Prostate gland (tissue), 2 donors: ENCODE measurements around the gene PLXNC1.

ENCODE experiments used
- POLR2AphosphoS5 ChIP-seq: sonication (generic); formaldehyde crosslinking; IDR thresholded peaks from one replicate; pipeline ENCODE4 v1.6.1; 2017; ENCODE audit warnings: antibody characterized with exemption
- TF ChIP-seq, protein P1 (sequence below), 4 experiments: fragments of 200-600 bp in 2 of 4; fragments of 450-650 bp in 2 of 4; sonication (generic) in 2 of 4; IDR thresholded peaks; 1 replicate in 3 of 4; 2 replicates in 1 of 4; pipeline ENCODE4 v1.5.1; 2016 to 2019; ENCODE audit warnings: antibody characterized with exemption in 4 of 4, mild to moderate bottlenecking in 2 of 4, moderate library complexity in 2 of 4

DNA sequence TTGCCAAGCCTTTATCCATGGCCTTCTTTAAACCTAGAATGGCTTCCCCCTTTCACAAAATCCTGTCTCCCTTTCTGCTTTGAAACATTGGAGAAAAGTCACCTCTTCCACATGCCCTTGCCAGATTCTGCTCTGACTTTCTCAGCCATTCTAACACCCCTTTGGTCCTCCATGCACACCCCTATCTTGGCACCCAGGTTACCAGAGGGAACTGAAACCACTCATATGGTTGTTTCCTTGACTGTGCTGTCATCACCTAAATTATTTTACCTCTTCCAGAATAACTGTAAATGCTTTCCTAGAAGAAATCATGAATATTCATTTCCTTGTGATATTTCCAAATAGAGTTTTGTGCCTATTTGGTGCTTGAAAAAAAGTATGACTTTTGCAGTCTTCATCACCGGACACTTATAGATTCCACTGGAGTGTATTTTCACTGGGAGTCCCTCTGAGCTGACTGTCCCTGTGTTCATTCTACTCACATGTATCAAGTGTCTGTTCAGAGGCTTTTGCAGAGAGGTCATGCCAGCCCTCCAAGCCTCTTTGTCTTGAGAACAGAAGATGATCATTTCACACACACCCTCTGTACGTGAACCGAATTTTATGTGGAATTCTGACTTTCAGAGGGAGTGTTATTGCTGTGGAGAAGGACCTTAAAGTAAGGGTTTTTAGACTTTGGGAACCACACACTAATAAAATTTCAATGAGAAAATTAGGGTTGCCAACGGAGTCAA is 74.1 kb downstream of the PLXNC1 start:
- TF ChIP-seq, protein P1, sequence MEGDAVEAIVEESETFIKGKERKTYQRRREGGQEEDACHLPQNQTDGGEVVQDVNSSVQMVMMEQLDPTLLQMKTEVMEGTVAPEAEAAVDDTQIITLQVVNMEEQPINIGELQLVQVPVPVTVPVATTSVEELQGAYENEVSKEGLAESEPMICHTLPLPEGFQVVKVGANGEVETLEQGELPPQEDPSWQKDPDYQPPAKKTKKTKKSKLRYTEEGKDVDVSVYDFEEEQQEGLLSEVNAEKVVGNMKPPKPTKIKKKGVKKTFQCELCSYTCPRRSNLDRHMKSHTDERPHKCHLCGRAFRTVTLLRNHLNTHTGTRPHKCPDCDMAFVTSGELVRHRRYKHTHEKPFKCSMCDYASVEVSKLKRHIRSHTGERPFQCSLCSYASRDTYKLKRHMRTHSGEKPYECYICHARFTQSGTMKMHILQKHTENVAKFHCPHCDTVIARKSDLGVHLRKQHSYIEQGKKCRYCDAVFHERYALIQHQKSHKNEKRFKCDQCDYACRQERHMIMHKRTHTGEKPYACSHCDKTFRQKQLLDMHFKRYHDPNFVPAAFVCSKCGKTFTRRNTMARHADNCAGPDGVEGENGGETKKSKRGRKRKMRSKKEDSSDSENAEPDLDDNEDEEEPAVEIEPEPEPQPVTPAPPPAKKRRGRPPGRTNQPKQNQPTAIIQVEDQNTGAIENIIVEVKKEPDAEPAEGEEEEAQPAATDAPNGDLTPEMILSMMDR (IDR thresholded peaks at IDR 0.05), result no peak
- TF ChIP-seq POLR2AphosphoS5, result no peak
